A673 (cell line): Measurements from ENCODE around the gene IPO13.

ENCODE experiments used
- CTCF ChIP-seq: fragments of 300-800, 200-600 bp; sonication (generic); conservative IDR thresholded peaks from 2 replicates; pipeline ENCODE4 v1.5.1; 2017; ENCODE audit warnings: low read depth, mild to moderate bottlenecking, antibody characterized with exemption, low read length, moderate library complexity, mixed read lengths
- EZH2 ChIP-seq: fragments of 200-600 bp; sonication (generic); IDR thresholded peaks from 2 replicates; pipeline ENCODE4 v1.6.1; 2017; ENCODE audit warnings: borderline replicate concordance, low read depth, mild to moderate bottlenecking, mixed read lengths, antibody characterized with exemption, low read length; ENCODE audit not compliant: poor library complexity, severe bottlenecking

GRCh38 chr1:43949678-43950077, 2.9 kb downstream of the IPO13 start:
- TF ChIP-seq CTCF, result no peak
- TF ChIP-seq EZH2, result no peak
